ENCODE measurements around the gene SLC2A9. TPM values are rescaled to one million over a fixed set of nuclear protein-coding genes. Genes with fewer than 3 reads are reported as not detected.

The SLC2A9 gene
- total RNA-seq, 1 donor from 2014 or later = 5.5 TPM

GRCh38 chr4:9963328-9963727 is 58.0 kb downstream of the SLC2A9 start:
- DNase-seq (ENCODE audit: low spot score) = no peak

- DNase-seq (ENCODE audit: low spot score) = no peak
Measured at GRCh38 chr4:9962611-9963314, 58.5 kb downstream of the SLC2A9 start.

GRCh38 chr4:9954468-9954867 is 66.8 kb downstream of the SLC2A9 start:
- no peak for DNase-seq (ENCODE audit: low spot score)

GRCh38 chr4:9953089-9953488 is 68.2 kb downstream of the SLC2A9 start:
- DNase-seq (ENCODE audit: low spot score) = no peak

GRCh38 chr4:9952415-9952950 is 68.8 kb downstream of the SLC2A9 start:
- no peak for DNase-seq (ENCODE audit: low spot score)

- no peak for DNase-seq (ENCODE audit: low spot score)
Measured at GRCh38 chr4:9949573-9949972, 71.7 kb downstream of the SLC2A9 start.

GRCh38 chr4:9947168-9948062 is 73.9 kb downstream of the SLC2A9 start:
- DNase-seq (ENCODE audit: low spot score) = no peak

- no peak for DNase-seq (ENCODE audit: low spot score)
Measured at GRCh38 chr4:9946170-9946569, 75.1 kb downstream of the SLC2A9 start.

- DNase-seq (ENCODE audit: low spot score) = no peak
Measured at GRCh38 chr4:9944431-9945425, 76.6 kb downstream of the SLC2A9 start.

- no peak for DNase-seq (ENCODE audit: low spot score)
Measured at GRCh38 chr4:9943761-9944160, 77.5 kb downstream of the SLC2A9 start.

- DNase-seq (ENCODE audit: low spot score) = peak; percentile 59
Measured at GRCh38 chr4:9942921-9943600, 78.2 kb downstream of the SLC2A9 start.

- DNase-seq (ENCODE audit: low spot score) = no peak
Measured at GRCh38 chr4:9942139-9942538, 79.2 kb downstream of the SLC2A9 start.

GRCh38 chr4:9940041-9940440 is 81.3 kb downstream of the SLC2A9 start:
- DNase-seq (ENCODE audit: low spot score) = no peak

- DNase-seq (ENCODE audit: low spot score) = no peak
Measured at GRCh38 chr4:9938933-9939332, 82.4 kb downstream of the SLC2A9 start.

- no peak for DNase-seq (ENCODE audit: low spot score)
Measured at GRCh38 chr4:9937078-9937477, 84.2 kb downstream of the SLC2A9 start.

- DNase-seq (ENCODE audit: low spot score) = no peak
Measured at GRCh38 chr4:9936129-9936644, 85.1 kb downstream of the SLC2A9 start.

GRCh38 chr4:9933956-9934355 is 87.3 kb downstream of the SLC2A9 start:
- no peak for DNase-seq (ENCODE audit: low spot score)

GRCh38 chr4:9933184-9933583 is 88.1 kb downstream of the SLC2A9 start:
- no peak for DNase-seq (ENCODE audit: low spot score)

- DNase-seq (ENCODE audit: low spot score) = no peak
Measured at GRCh38 chr4:9932771-9933170, 88.5 kb downstream of the SLC2A9 start.

GRCh38 chr4:9931146-9931545 is 90.2 kb downstream of the SLC2A9 start:
- no peak for DNase-seq (ENCODE audit: low spot score)

Measured in mesenteric fat pad (tissue), 1 donor.